ENCODE data around the gene FRAS1. TPM values are rescaled to one million over a fixed set of nuclear protein-coding genes. Genes with fewer than 3 reads are reported as not detected.

Gene FRAS1
- total and polyA plus RNA-seq, 9 of the 15 experiments (the other 6 are each of a cell fraction or from before 2014, with no cell fraction given) = under 0.01 to 0.11 (median 0.04) TPM; not detected in 2

DNA sequence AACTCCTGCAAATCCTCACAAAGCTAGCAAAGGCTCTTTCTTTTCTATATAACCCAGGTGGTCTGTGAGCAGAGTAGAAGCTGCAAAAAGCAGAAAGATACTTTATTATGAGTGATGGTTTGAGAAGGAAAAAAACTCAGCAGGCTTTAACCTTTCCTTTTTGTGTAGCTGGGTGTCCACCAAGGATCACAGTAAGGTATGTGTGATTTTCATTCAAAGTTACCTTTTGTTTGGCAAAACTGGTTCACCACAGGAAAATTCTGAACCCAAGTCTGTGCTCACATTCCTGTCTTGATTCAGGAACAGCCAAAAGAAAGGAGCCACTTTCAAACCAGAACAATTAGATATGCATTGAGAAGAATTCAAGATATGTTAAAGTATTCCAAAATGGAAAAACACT is 35.7 kb downstream of the FRAS1 start:
- no peak overlapping the region for H3K4me2 ChIP-seq (ENCODE audit: insufficient read depth, low read length)
- intact Hi-C loops (cut with micrococcal nuclease) = no loop called here
- ChIA-PET CTCF (ENCODE audit: low intra/inter-chr PET ratio) (no interaction called here), POLR2A (no interaction called here)
- BruUV-seq (replicated peaks) = no TSS peak
- no peaks in the 10 kb centered on the region for H3K4me1 ChIP-seq (replicated peaks in 1 of 2; ENCODE audit: control insufficient read depth in 2 of 2, insufficient read depth in 2 of 2, low read length in 2 of 2)
- no peaks in the 10 kb centered on the region for H3K79me2 ChIP-seq (ENCODE audit: control insufficient read depth, insufficient read depth, low read length)
- no peak for DNase-seq (ENCODE audit: extremely low read depth in 1 of 4, low spot score in 3 of 4)
- no peak overlapping the region for H3K27ac ChIP-seq (ENCODE audit: extremely low read depth, low read depth, low read length)
- TF ChIP-seq GTF2A2 (tag; IDR thresholded peaks at IDR 0.05) = no peak
- TF ChIP-seq KAT2B (IDR thresholded peaks at IDR 0.05; ENCODE audit: low read depth, low read length) = no peak
- TF ChIP-seq, protein P1, sequence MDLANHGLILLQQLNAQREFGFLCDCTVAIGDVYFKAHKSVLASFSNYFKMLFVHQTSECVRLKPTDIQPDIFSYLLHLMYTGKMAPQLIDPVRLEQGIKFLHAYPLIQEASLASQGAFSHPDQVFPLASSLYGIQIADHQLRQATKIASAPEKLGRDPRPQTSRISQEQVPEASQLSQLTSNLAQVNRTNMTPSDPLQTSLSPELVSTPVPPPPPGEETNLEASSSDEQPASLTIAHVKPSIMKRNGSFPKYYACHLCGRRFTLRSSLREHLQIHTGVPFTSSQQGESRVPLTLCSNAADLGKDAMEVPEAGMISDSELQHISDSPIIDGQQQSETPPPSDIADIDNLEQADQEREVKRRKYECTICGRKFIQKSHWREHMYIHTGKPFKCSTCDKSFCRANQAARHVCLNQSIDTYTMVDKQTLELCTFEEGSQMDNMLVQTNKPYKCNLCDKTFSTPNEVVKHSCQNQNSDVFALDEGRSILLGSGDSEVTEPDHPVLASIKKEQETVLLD (IDR thresholded peaks at IDR 0.05) = no peak
- TF ChIP-seq MIER1 (IDR thresholded peaks at IDR 0.05; ENCODE audit: low read depth) = no peak
- TF ChIP-seq, protein P2, sequence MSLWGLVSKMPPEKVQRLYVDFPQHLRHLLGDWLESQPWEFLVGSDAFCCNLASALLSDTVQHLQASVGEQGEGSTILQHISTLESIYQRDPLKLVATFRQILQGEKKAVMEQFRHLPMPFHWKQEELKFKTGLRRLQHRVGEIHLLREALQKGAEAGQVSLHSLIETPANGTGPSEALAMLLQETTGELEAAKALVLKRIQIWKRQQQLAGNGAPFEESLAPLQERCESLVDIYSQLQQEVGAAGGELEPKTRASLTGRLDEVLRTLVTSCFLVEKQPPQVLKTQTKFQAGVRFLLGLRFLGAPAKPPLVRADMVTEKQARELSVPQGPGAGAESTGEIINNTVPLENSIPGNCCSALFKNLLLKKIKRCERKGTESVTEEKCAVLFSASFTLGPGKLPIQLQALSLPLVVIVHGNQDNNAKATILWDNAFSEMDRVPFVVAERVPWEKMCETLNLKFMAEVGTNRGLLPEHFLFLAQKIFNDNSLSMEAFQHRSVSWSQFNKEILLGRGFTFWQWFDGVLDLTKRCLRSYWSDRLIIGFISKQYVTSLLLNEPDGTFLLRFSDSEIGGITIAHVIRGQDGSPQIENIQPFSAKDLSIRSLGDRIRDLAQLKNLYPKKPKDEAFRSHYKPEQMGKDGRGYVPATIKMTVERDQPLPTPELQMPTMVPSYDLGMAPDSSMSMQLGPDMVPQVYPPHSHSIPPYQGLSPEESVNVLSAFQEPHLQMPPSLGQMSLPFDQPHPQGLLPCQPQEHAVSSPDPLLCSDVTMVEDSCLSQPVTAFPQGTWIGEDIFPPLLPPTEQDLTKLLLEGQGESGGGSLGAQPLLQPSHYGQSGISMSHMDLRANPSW (CRISPR knock-in tag; IDR thresholded peaks at IDR 0.05) = no peak
- no peak for TF ChIP-seq MEF2D (tag; conservative IDR thresholded peaks at IDR 0.05; ENCODE audit: low read depth)
- no peak for TF ChIP-seq JUNB (CRISPR knock-in tag; conservative IDR thresholded peaks at IDR 0.05)
- TF ChIP-seq, protein P3, sequence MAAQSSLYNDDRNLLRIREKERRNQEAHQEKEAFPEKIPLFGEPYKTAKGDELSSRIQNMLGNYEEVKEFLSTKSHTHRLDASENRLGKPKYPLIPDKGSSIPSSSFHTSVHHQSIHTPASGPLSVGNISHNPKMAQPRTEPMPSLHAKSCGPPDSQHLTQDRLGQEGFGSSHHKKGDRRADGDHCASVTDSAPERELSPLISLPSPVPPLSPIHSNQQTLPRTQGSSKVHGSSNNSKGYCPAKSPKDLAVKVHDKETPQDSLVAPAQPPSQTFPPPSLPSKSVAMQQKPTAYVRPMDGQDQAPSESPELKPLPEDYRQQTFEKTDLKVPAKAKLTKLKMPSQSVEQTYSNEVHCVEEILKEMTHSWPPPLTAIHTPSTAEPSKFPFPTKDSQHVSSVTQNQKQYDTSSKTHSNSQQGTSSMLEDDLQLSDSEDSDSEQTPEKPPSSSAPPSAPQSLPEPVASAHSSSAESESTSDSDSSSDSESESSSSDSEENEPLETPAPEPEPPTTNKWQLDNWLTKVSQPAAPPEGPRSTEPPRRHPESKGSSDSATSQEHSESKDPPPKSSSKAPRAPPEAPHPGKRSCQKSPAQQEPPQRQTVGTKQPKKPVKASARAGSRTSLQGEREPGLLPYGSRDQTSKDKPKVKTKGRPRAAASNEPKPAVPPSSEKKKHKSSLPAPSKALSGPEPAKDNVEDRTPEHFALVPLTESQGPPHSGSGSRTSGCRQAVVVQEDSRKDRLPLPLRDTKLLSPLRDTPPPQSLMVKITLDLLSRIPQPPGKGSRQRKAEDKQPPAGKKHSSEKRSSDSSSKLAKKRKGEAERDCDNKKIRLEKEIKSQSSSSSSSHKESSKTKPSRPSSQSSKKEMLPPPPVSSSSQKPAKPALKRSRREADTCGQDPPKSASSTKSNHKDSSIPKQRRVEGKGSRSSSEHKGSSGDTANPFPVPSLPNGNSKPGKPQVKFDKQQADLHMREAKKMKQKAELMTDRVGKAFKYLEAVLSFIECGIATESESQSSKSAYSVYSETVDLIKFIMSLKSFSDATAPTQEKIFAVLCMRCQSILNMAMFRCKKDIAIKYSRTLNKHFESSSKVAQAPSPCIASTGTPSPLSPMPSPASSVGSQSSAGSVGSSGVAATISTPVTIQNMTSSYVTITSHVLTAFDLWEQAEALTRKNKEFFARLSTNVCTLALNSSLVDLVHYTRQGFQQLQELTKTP (IDR thresholded peaks at IDR 0.05; ENCODE audit: low read depth in 1 of 2, partially characterized antibody in 2 of 2) = no peak
- H4K20me1 ChIP-seq (replicated peaks; ENCODE audit: control insufficient read depth, insufficient read depth, low read length) = no peaks in the 10 kb centered on the region
- H3K27me3 ChIP-seq (ENCODE audit: control insufficient read depth in 2 of 2, insufficient read depth in 2 of 2, low read length in 2 of 2) = no peaks in the 10 kb centered on the region
- H2AFZ ChIP-seq (ENCODE audit: low read depth, low read length) = no peak overlapping the region
- no peaks in the 10 kb centered on the region for H3K36me3 ChIP-seq (ENCODE audit: control insufficient read depth, insufficient read depth, low read length)
- FAIRE-seq = no peak
- no peaks in the 10 kb centered on the region for H3K9me1 ChIP-seq (ENCODE audit: control insufficient read depth, insufficient read depth, low read length)
- no peak overlapping the region for H3K4me3 ChIP-seq
- in situ Hi-C loops (cut with MboI) = no loop called here
- no peak for ATAC-seq
- H3K9me3 ChIP-seq (replicated peaks; ENCODE audit: control insufficient read depth, insufficient read depth, low read depth, low read length) = no peaks in the 10 kb centered on the region
- H3K9ac ChIP-seq (ENCODE audit: insufficient read depth in 1 of 2, low read depth in 2 of 2, low read length in 2 of 2) = no peak overlapping the region
